Measurements from ENCODE around the gene BTBD7.
"Not testable (repeated sequence)": the region's sequence is repeated elsewhere in the genome, so short reads cannot be mapped to it uniquely, and the experiment has no call there.

The BTBD7 gene, protein sequence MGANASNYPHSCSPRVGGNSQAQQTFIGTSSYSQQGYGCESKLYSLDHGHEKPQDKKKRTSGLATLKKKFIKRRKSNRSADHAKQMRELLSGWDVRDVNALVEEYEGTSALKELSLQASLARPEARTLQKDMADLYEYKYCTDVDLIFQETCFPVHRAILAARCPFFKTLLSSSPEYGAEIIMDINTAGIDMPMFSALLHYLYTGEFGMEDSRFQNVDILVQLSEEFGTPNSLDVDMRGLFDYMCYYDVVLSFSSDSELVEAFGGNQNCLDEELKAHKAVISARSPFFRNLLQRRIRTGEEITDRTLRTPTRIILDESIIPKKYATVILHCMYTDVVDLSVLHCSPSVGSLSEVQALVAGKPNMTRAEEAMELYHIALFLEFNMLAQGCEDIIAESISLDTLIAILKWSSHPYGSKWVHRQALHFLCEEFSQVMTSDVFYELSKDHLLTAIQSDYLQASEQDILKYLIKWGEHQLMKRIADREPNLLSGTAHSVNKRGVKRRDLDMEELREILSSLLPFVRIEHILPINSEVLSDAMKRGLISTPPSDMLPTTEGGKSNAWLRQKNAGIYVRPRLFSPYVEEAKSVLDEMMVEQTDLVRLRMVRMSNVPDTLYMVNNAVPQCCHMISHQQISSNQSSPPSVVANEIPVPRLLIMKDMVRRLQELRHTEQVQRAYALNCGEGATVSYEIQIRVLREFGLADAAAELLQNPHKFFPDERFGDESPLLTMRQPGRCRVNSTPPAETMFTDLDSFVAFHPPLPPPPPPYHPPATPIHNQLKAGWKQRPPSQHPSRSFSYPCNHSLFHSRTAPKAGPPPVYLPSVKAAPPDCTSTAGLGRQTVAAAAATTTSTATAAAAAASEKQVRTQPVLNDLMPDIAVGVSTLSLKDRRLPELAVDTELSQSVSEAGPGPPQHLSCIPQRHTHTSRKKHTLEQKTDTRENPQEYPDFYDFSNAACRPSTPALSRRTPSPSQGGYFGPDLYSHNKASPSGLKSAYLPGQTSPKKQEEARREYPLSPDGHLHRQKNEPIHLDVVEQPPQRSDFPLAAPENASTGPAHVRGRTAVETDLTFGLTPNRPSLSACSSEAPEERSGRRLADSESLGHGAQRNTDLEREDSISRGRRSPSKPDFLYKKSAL

GRCh38 chr14:93332853-93333630 lies at the start of gene BTBD7:
TSS of gene BTBD7 (minus strand) at chr14:93333036. CDS start at chr14:93296051, 36,985 bp downstream.
- DNase-seq, result peak; percentile 94

DNA sequence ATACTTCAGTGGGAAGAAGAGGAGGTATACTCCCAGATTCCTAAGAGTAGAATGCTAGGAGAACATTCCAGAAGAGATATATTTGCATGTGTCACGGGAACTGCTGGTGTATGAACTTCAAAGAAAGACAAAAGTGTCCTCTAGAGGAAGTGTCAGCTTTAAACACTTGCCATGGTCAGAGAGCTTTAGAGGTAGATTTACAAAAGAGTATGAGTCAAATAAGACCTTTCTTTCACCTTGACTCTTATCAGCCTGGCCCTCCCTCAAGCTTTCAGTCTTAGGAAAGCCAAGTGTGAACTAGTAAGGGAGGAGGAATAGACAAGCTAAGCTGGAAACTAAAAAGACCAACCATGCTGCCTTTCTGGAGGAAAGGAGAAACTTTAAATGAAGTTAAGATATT lies 48.8 kb upstream of the BTBD7 start:
- DNase-seq, result no peak

DNA sequence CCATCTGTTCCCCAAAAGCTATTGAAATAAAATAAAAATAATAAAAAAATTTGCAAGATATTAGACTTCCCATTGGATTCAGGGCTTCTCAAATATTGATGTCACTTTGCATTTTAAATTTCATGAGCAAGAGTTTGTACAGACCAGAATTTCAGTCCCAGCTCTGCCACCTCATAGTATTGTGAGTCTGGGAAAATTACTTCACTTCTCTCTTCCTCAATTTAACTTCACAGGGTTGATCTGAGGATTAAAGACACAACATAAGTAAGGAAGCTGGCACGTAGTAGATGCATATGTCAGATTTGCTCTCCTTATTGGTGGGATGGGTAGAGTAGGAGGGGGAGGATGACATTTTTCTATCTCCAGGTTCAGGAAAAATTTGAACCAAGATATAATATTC lies 47.0 kb upstream of the BTBD7 start:
- DNase-seq, result no peak

GRCh38 chr14:93375673-93376156 lies 42.9 kb upstream of the BTBD7 start:
- DNase-seq, result no peak

DNA sequence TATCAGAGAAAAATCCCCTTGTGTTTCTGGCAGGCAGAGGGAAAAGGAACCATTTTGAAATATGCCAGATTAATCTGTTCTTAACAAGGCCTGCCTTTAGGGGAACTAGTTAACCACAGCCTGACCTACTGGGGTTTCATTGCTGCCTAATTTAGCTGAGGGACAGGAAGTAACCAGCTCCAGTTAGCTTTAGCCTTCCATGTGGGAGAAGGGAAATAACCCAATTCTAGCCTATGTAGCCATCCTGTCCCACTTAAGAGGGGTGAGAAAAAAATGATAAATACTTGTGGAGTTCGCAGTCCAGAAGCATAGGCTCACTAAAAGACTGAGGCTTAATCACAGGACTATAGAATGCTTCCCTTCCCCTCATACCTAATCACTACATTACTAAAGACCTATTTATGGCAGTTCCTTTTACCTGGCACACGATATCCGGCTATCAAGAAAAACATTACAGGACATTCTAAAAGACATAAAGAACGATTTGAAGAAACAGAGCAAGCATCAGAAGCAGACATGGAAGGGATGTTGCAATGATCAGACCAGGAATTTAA lies 37.0 kb upstream of the BTBD7 start:
- DNase-seq, result no peak

GRCh38 chr14:93368996-93369712 lies 36.3 kb upstream of the BTBD7 start:
- DNase-seq, result no peak

- DNase-seq, result not testable (repeated sequence)
Observed at GRCh38 chr14:93354873-93355272, 22.0 kb upstream of the BTBD7 start.

DNA sequence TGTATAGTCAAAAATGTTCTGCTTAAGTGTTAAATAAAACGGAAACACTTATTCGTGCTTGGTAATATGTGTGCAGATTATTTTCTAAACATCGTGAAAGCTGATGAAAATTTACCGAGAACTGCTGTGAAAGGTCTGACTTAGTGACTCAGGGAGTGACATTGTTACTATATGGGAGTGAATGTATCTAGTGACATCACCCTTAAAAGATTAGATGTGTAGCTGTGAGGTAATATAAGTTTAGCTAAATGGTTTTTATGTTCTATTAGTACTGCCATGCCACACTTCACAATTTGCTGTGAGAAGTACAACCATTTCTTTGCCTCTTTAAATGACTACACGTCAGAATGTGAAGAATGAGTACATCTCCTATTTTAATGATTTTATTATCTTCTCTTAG lies 15.5 kb upstream of the BTBD7 start:
- DNase-seq, result no peak

DNA sequence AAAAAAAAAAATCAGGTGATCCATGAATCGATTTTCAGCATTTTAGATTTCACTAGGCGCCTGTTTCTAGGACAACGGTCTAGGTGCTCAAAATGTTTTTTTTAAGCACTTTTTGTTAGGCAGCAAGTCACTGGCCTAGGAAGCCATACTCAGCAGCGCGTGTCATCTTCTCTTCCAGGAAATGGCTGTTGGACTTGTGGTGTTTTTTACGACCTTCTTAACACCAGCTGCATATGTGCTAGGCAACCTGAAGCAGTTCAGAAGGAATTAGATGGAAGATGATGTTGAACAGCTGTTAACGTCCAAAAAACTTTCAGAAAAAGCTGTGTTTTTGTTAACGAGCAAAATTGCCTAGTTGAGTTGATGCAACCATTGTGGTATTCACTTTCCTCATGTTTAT lies 15.0 kb upstream of the BTBD7 start:
- no peak for DNase-seq

DNA sequence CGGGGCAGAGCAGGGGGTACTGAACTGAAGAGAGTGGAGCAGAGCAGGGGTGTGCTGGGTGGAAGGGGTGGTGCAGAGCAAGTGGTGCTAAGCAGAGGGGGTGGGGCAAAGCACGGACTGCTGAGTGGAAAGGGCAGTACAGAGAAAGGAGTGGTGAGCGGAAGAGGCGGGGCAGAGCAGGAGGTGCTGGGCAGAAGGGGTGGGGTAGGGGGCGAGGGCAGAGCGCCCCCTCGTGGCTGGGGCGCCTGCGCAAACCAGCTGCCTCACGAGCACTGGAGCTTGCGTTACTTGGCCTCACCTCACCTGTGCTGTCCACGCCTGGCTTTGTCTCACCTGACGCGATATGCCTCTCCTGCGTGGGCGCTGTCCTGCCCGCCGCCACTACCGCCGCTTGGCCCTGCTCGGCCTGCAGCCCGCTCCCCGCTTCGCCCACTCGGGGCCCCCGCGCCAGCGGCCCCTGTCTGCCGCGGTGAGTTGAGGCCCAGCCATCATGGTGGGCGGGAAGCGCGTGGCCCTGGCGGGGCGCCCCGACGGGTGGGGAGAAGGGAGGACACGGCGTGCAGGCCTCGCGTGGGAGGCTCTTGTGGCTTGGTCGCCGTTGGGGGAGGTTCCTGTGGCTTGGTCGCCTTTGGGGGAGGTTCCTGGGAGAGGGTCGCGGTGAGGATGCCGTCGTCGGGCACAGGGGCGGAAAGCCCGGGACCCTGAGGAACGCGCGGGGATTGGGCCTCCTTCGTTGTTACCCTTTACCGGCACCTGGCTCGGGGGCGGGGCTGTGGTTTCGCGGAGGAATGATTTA lies 14.3 kb upstream of the BTBD7 start, which contains the start of gene COX8C:
Gene COX8C (plus strand): TSS at position 257 of the 796 bp plus-strand sequence. CDS start 87 bp downstream, at position 344.
- no peak for DNase-seq

DNA sequence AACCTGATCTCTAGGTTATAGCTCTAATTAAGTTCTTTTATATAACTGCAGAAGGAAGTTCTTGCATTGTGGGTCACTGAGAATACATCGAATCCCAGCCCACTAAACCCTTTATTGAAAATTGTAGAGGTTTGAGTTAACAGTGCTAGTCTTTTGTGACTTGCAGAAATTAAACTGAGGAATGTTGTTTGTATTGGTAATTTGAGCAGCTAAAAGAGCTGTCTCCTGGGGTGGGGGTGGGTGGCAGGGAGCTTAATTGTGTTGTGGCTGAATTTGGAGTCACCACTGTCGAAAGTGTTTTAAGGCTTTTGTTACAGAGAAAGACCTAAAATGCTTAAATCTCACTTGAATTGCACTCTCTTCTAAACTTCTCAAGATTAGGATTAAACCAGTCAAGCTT lies 11.0 kb upstream of the BTBD7 start:
- no peak for DNase-seq

GRCh38 chr14:93343266-93343665 lies 10.4 kb upstream of the BTBD7 start:
- no peak for DNase-seq

DNA sequence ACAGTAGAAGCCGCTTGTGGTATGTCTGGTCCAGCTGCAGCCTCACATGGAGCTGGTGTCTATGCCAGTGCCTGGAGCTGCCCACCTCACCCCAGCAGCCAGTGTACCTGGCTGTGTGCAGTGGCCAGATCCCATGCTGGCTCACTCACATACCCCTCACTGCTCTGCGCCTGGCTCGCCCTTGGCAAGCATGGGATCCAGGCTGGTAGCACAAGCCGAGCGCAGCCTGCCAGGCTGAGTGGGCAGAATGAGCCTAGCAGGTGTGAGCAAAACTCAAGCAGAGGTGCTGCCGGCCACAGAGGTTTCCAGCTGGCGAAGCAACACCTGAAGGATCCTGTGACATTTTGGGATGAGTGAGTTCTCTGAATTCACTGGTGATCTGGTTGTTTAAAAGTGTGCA lies 5.0 kb upstream of the BTBD7 start:
- DNase-seq, result no peak

- DNase-seq, result no peak
Observed at GRCh38 chr14:93337143-93337753, 4.4 kb upstream of the BTBD7 start.

DNA sequence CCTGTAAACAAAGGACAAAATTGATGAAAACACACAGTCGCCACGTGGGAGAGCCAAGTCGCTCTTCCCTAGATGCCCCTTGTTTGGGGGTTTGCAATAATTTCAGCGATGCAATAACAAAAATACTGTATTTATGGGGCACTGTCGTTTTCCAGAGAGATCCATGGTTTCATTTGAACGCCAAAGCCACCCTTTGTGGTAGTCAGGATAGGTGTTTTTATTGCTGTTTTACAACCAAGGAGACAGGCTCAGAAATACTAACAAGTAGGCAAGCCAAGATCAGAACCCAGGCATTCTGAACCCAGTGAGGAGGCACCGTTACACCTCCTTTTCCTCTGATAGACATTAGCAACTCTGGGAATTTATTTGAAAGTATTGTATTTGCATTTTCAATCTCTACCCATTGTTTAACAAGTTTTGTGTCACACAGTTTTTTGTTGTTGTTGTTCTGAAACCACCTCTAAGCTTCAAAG lies 831 bp upstream of the BTBD7 start:
- DNase-seq, result no peak

DNA sequence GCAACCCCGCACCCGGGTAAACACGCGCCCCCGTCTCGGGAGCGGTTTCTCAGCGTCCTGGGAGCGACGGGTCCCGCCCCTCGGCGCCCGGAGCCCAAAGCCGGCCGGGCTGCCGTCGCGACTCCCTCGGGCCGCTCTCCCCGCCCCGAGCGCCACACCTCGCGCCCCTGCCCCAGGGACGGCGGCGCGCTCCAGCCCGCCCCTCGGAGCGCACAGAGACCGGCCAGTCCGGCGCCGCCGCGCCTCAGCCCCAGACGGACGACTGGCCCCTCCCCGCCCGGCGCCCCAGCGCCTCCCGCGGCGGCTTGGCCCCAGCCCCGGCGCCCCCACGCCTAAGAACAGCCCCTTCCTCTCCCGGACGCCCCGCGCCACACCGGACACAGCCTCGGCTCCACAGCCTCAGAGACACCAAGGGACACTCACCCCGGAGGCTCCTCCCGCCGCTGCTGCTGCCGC lies 411 bp downstream of the BTBD7 start:
- peak in 1 of 2 donors; percentile 7 for DNase-seq

- no peak for DNase-seq
Observed at GRCh38 chr14:93331728-93332396, 974 bp downstream of the BTBD7 start.

DNA sequence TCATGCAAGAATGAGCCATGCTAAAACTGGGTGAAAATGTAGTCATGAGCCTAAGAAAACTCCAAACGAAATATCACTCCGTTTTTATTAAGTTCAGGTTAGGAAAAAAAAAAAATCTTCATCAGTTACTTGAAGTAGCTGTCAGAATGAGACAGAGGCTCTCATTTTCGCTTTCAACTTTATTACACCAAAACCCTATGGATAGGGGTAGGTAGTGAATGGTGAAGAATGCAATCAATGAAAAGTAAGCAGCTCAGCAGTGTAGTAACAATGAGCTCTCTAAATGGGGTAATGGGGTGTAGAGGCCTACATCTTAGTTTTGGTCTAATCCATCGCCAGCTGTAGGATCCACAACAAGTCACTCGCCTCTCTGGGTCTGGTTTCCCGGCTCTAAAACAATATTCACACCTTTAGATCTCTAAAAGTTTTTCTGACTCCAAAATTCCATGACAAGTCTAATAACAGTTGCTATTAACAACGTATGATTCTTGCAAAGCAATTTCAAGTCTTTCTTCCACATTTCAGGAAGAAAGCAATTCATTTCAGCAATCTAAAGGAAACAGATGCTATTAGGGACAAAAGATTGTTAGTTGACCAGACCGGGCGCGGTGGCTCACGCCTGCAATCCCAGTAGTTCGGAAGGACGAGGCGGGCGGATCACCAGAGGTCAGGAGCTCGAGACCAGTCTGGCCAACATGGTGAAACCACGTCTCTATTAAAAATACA lies 1.7 kb downstream of the BTBD7 start:
- no peak for DNase-seq

Measured in activated CD4-positive, alpha-beta T cell treated with anti-CD3 and anti-CD28 coated beads for 4 hours (primary cell).